DMS153 treated with DMSO at 0.1 percent for 48 hours (cell line): ENCODE measurements around the gene LIX1L.

Experiments used
- DNase-seq: peaks from one replicate; lab custom pipeline; 2025; ENCODE audit not compliant: unreplicated experiment; lab: John Stamatoyannopoulos, UW

LIX1L gene

DNA sequence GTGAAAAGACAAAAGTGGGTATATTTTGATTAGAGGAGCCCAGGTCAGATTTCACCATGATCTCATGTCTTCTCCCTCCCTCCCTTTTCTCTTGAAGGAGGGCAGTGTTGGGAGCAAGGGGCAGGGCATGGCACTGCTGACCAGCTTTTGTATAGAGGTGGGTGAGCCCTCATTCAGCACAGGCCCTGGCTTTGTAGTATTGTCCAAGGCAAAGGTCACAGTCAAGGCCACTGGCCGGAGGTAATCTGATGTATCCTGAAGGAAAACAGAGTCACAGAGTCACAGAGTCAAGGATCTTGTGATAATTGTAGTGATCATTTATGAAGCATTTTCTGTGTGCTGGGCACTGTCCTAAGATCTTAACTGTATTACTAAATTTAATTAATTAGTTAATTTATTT is 59.8 kb downstream of the LIX1L start:
- no peak for DNase-seq

DNA sequence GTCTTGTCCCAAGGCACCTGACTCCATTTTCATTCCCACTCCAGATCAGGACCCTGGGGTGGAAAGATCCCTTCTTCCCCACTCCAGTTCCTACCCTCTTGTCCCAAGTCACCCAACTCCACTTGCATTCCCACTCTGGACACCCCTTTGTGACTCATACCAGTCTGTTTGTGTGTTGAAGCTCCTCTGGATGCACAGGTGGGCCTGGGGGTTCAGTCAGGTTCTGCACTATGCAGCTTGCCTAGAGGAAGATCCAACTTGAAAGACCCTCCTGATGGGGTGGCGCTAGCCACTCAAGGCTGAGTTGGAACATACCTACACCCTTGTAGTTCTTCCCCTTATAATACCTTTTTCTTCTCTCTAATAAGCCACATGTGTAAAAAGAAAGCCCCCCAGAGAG is 62.3 kb downstream of the LIX1L start:
- DNase-seq = no peak

DNA sequence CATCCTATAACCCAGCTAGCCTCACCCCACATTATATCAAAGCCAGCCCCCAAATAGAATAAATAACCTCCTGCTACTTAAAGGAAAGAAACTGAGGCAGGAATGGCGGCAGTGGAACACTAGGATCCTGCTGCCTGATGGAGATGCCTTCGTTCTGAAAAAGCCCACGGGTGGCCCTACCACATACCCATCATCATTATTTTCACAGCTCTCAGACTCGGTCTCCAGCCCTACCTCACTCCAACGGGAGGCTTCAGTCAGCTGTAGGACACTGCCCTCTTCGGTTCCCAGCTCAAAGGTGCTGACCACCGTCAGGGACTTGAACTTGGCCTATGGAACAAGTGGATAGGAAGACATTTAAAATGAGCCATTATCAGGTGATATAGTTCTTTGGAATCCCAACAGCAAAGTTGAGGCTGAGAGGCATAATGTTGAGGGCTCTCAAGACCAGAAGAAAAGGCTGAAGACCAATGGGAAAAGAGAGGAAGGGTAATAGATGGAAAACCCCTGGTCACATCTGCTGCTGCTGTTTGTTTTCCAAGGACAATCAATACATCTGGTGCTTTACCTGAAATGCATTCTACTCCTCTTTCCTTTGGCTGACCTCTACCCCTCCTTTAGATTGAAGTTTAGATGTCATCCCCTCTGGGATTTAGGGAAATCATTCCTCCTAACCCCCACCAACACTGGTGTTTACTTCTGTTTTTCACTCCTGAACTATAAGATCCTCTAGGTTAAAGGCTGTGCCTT is 64.3 kb downstream of the LIX1L start:
- DNase-seq = no peak

DNA sequence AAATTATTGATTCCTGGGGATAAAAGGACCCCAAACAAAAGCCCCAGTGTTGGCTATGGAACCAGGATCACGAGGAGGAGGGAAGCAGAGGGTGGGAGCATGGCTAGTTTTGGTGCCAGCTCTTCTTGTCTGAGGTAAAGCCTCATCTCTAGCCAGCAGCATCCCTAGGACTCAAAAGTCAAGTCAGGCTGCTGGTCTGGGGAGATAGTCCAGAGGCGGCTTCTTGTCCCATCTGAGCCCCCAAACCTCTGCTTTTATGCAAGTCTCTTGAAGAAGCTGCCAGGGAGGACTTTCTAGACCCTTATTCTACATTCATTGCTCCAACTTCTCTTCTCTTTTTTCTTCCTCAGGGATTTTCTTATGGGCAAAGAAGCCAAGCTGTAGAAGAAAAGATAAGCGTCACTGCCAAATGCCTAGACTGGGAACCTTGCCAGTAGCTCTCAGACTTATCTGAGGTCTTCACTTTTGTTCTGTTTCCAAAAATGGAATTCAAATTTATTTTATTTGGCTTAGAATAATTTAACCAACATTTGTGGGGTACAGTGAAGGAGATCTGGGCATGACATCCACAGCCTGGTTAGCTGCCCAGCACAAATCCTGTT is 65.2 kb downstream of the LIX1L start:
- peak; percentile 52 for DNase-seq

DNA sequence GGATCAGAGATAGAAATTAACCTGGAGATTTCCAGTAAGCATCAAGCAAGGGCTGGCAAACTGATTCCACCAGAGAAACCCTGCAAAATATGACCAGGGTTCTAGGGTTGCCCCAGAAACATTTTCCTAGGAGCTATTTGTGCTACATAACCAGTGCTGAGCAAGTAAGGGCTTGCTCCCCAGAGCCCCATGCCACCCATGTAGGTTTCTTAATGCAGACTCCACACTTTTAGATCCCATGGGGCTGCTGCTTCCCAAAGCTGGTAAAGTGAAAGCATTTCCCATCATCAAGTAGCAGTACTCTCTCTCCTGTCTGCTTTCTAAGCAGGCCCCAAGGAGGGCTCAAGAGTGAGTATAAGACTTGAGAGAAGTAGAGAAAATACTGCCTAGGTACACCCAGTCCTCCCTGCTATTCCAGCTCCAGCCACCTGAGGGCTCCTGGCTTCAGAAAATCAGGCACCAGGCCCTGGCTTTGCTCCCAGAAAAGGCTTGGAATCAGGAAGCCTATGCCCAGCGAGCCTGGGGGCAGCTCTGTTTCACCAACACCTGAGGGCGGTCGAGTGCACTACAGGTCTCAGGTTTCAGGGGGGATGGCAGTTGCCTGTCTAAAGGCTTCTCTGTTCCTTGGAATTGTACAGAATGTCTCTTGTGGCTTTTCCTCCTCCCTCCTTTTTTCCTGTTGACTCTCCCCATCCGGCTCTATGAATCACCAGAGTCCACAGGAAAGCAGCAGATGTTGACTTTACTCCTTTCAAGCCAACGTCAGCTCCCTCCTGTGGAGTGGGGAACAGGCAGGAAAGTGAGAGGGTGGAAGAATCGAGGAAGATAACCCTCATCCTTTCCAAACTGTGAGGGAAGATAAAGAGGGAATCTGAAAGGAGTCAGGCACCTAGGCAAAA is 66.0 kb downstream of the LIX1L start:
- DNase-seq = peak; percentile 99

DNA sequence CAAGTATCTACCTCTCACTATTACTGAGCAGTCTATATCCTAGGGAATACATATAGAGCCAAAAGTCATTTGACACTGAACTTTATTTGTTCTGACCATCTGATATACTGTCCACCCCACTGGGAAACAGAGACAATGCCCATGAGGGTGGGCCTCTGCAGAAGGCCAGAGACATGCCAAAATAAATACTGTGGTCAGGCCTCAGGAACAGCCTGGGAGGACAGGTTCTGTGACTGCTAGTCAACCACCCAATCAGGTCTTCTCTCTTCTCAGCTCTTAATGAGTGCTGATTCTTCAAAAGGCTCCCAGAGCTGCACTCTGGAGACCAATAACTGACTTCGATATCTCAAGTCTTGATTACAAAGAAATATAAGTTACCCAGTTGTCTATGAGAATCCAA is 66.7 kb downstream of the LIX1L start:
- DNase-seq = no peak

DNA sequence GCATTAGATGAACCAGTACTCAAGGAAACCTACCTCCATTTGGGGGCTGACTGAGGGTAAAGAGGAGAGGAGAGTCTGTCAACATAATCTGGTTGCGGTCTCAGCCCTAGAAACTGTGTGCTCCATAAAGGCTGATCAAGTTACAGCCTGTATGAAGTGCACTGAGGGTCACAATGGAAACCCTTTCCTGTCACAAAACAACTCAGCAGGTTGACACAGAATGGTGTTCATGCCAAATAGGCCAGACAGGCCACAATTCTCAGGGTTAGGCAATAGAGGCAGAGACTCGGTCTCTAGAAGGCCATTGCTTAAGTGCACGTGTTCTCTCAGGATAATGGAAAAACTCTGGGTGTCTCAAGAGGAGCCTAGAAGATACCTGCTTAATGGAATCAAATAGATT is 68.1 kb downstream of the LIX1L start:
- DNase-seq = peak; percentile 76

DNA sequence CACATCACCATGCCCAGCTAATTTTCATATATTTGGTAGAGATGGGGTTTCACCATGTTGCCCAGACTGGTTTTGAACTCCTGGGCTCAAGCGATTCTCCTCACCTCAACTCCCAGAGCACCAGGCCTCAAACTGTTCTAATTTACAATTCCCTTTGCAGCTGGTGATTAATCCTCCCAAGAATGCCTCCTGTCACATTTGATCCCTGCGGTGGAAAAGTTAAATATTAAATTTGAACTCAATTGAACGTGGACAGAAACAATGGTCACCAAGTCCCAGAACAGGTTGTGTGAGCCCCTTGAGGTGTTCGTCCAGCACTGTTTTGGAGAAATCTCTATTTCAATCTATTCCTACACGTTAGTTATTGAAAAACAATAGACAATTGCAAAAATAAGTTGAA is 70.2 kb downstream of the LIX1L start:
- no peak for DNase-seq

DNA sequence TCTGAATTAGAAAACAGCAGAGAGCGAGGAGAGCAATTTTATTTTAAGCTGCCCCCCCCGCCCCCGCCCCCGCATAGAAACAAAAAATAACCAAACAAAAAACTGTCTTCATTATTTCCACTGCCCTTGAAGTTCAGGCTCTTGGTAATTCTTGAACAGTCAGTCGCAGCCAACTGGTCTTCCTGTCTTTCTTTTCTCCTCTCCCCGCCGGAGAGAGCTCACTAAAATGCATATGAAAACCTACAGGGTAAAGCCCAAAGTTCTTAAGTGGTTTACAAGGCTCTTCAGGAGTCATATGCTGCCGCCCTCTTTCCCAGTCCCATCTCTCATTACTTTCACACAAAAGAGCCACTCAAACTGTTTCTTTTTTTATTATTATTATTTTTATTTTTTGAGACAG is 71.0 kb downstream of the LIX1L start:
- no peak for DNase-seq

DNA sequence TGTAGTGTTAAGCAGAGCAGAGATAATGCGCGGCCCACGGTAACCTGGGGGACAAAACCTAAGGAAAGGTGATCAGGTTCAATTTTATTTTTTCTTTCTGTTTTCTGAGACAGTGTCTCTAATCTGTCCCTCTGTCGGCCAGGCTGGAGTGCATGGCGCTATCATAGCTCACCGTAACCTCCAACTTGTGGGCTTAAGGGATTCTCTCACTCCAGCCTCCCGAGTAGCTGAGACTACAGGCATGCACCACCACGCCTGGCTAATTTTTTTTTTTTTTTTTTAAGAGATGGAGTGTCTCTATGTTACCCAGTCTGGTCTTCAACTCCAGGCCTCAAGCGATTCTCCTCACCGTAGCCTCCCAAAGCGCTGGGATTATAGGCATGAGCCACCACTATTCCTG is 71.4 kb downstream of the LIX1L start:
- DNase-seq = no peak

DNA sequence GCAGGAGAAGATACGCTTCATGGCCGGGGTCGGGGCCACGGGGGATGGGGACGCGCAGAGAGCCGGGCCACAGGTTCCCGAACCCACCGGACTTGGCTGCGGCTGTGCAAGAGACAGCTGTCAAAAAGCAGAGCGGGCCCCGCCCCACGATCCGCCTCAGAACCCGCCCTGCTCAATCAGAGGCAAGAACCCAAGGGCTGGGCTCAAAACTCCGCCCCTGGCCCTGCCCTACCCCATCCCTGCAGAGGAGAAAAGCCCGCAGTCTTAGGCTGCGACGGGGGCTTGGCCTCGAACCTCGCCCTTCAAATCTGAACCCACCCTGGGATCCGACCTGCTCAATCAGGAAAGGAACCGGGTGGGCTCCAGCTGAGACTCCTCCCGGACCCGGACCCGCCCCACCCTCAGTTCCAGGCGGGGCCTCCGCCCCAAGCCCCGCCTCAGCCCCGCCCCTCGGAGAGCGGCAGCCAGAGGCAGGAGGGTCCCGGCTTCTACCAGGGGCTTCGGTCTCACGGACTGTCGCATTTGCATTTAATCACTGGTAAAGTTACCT is 72.0 kb downstream of the LIX1L start, which contains the start of gene ANKRD35:
Gene ANKRD35 (minus strand): TSS at position 129 of the 550 bp plus-strand sequence. CDS start 108 bp downstream, at position 21.
- peak; percentile 74 for DNase-seq

DNA sequence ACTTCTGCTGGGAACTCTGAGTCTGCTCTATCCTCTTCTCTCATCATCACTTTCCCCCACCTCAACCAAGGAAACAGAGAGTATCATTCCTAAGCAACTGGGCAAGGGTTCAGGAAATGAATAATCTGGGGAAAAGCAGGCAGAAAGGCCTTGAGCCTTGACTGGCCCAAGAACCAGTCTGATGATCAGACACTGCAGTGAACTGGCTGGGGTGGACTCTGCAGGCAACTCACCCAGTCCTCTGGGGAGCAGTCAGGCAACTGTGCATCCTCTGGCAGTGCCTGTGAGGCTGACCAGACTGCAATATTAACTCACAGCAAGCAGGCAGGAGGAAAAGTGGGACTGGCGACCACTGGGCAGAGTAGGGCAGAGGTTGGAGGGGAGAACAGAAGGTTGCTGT is 73.1 kb downstream of the LIX1L start:
- no peak for DNase-seq
